OCI-M2 (cell line): ENCODE data around the gene USP38.
"Not testable (repeated sequence)": the region's sequence is repeated elsewhere in the genome, so short reads cannot be mapped to it uniquely, and the experiment has no call there.

Experiments
- DNase-seq: peaks from one replicate; lab custom pipeline; 2025; ENCODE audit not compliant: unreplicated experiment; lab: John Stamatoyannopoulos, UW

USP38 gene

GRCh38 chr4:143203577-143203976 is 18.9 kb downstream of the USP38 start:
- no peak for DNase-seq

DNA sequence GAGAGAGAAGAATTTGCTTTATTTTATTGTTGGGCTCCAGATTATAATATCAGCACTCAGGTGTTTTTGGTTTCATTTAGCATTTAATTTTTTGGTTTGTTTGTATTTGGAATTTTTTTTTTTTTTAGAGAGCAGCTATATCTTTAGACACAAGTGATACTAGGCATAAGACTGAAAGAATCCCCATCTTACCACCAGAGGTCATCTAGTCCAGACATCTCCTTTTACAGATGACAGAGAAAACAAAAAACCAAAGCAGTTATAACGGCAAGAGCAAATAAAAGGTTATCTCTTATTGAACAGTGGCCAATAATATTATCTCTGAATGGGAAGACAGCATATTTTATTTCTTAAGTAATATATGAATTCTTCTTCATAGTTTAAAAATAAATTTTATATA is 22.8 kb downstream of the USP38 start:
- no peak for DNase-seq

DNA sequence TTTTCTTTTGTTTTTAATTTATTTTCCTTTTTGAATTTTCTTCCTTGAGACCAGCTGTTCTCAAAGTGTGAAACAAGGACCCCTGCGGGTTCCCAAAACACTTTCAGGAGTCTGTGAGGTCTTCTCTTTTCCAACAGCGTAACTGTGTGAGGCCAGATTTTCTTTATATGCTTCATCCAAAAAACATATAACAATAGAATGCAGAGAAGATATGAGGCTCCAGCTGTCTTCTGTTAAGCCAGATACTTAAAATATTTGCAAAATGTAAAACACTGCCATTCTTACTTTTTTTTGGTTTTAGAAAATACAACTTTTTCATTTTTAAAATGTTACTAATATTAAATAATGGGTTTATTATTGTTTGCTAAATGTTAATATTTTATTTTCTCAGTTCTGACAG is 27.8 kb downstream of the USP38 start:
- DNase-seq, result no peak

- DNase-seq, result no peak
Observed at GRCh38 chr4:143215873-143216272, 31.2 kb downstream of the USP38 start.

DNA sequence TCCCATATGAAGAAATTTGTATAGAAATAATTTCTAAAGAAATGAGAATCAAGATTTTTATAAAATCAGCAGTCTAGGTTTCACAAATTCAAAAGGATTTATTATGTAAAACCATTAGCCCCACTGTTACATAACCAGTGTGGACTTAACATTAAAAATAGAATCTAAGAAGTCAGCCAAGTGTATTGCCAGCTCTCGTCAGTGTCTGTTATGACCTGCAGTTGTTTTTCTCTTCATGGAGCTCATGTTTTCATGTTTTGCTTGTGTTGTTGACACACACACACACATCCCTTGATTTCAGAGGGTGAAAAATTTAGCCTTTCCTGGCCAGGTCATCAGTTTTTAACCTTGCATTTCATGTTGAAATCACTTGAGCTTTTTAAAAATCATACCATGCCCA is 39.5 kb downstream of the USP38 start:
- no peak for DNase-seq

DNA sequence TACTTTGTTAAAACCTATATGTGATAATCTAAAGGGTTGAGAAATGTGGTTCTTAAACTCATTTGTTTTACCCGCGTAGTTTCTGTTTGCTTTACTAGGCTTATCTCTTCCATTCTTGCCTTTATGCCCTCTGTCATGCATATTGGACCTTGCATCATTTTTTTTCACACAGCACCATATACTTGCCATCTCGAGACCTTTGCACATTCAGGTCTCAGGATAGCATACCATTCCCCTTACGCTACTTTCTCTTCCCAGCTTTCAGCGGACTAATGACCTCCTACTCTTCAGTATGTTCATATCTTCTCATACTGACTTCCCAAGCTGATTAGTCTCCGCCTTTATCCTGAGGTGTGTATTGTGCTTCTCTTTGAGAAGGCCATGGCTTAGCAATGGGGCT is 40.5 kb downstream of the USP38 start:
- no peak for DNase-seq

DNA sequence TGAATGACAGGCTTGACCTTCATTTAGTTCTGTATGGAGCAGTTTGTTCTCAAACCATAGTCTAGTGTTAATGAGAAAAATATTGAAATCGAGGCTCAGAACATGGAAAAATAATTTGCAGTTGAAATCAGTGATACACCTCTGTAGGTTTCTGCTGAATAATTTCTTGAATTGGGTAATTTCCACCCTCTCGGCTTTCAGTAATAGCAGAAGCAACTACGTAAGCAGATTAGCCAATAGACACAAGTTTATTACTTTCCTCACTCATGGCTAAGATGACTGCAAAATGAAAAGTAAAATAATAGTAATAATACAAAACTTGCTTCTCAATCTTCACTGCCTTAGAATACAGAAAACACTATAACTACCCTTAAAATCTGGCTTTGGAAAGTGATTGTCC is 46.0 kb downstream of the USP38 start:
- no peak for DNase-seq

DNA sequence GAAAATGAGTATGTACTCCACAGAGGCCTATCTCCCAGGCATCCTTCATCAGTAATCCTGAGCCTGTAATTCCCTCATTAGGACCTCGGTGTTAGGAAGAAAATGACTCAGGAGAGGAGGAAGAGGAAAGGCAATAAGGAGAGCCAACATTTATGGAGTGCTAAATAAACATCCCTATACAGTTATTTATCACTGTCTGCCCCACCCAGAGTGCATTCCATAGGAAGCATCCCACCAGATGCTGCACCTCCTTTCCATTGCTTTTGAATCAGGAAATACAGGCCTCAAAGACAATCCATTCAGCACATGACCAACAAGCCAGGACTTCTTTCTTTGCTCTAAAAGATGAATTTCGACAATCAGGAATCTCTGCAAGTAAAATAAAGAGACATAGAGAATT is 47.6 kb downstream of the USP38 start:
- DNase-seq, result no peak

DNA sequence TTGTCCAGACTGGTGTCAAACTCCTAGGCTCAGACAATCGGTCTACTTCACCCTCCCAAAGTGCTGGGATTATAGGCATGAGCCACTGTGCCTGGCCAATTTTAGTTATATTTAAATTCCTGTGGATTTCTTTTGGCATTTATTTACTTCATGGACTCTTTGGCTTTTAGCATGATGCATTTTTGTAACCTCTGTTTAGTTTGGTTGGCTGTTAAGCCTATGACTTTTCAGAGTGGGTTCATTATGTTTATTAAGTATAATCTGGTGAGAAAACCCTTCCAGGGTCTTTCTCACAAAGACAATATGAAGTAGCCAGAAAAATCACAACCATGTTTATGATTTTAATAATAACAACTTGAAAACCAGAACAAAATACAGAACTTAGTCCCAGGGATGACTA is 49.4 kb downstream of the USP38 start:
- no peak for DNase-seq

DNA sequence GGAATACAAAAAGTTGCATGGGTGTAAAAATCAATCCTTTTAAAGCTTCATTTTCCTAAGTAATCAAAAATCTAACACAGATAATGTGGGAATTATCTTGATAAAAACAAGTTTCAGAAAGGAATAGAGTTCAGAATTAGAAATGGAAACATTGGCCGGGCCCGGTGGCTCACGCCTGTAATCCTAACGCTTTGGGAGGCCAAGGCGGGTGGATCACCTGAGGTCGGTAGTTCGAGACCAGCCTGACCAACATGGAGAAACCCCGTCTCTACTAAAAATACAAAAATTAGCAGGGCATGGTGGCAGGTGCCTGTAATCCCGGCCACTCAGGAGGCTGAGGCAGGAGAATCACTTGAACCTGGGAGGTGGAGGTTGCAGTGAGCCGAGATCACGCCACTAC is 52.5 kb downstream of the USP38 start:
- DNase-seq, result not testable (repeated sequence)

DNA sequence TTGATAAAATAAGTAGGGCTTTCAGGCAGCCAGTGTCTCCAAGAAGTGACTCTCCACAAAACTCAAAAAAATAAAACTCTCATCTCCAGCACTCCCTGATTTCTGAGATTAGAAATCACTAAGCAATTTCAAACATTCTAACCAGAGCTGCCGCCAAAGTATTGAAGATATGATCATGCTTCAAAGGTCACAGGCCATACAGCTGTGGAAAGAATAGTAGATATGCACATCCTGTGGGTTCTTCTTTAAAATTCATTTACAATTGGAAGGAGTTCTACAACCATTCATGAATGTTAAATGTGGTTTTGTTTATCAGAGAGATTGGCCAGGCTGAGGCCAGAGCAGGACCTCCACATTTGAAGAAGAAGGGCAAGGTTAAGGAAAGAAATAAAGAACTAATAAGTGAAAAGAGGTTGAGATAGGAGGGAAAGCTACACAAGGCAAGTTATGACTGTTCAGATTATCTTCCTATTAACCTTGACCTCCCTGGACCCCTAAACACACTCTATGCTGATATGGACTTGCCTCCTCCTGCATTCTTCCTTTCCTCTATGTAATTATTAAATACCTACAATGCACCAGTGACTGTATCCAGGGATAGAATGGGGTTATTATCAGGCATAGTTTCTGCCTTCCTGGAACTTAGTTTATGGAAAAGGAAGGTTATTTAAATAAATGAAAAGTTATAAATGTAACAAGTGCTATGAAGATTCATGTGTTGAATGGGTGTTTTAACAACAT is 56.4 kb downstream of the USP38 start:
- DNase-seq, result no peak

- no peak for DNase-seq
Observed at GRCh38 chr4:143241892-143242291, 57.2 kb downstream of the USP38 start.

DNA sequence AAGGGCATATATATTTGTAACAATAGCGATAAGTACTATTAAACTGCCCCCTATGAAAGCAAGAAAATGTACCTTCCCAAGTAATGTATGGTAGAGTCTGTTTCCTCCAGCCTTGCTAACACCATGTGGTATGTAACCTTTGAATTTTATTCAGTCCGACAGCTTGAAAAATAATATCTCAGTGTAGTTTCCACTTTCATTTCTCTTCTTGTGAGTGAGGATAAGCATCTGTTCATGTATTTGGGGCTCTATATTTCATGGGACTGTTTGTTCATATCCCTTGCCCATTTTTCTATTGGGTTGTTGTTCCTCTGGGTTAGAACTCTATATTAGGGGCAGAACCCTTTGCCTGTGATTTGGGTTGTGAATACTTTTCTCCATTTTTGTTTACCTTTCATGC is 58.3 kb downstream of the USP38 start:
- DNase-seq, result no peak

DNA sequence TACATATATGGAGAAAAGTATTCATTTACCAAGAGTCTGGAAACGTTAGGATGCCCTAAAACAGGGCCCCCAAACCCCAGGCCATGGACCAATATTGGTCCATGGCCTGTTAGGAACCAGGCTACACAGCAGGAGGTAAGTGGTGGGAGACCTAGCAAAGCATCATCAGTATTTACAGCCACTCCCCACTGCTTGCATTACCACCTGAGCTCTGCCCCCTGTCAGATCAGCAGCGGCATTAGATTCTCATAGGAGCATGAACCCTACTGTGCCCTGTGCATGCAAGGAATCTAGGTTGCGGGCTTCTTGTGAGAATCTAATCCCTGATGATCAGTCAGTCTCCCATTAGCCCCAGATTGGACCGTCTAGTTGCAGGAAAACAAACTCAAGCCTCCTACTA is 62.3 kb downstream of the USP38 start:
- DNase-seq, result no peak

DNA sequence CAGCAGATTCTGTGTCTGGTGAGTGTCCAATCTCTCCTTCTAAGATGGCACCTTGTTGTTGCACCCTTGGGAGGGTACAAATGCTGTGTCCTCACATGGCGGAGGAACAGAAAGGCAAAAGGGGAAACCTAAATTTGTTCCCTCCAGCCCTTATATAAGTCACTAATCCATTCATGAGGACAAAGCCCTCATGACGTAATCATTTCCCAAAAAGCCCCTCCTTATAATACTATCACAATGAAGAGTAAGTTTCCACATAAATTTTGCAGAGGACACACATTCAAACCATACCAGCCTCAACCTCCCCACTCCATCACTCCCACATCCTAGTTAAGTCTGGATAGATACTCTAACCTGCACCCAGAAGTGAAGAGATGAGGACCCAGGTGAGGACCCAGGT is 63.1 kb downstream of the USP38 start:
- DNase-seq, result no peak

DNA sequence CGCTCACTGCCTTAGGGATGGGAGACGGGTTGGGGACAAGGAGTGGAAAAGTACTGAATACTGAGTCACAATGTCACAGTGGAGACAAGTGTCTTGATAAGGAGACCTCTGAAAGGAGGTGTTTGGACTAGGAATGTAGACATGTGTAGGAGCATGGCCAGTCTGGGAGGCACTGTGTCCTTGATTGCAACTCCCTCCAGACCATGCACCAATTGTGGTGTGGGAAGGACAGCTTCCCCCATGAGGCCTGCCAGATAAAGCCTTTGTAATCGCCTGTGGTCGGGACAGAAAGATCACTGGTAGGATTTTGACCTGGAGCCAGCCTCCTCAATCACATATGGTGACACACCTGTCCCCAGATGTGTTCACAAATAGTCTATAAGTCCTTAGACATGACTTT is 64.1 kb downstream of the USP38 start:
- no peak for DNase-seq

DNA sequence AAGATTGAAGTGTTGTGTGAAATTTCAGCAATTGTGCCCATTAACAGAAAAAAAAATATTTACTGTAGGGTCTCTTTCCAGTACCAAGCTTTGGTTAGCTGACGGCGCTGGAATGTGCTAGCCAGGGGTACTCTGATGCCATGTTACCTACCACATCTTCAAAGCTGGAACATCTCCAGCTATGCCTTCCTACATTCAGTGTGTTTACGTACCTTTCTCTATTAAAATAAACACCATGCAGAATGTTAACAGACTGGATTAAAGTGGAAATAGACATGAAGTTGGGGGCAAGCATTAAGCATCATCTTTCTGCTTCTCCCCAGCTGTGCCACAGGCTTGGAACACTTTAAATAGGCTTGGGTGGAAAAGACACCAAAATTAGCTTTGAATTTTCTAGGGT is 65.9 kb downstream of the USP38 start:
- no peak for DNase-seq

- no peak for DNase-seq
Observed at GRCh38 chr4:143251348-143251747, 66.6 kb downstream of the USP38 start.

- DNase-seq, result no peak
Observed at GRCh38 chr4:143251779-143252178, 67.1 kb downstream of the USP38 start.

DNA sequence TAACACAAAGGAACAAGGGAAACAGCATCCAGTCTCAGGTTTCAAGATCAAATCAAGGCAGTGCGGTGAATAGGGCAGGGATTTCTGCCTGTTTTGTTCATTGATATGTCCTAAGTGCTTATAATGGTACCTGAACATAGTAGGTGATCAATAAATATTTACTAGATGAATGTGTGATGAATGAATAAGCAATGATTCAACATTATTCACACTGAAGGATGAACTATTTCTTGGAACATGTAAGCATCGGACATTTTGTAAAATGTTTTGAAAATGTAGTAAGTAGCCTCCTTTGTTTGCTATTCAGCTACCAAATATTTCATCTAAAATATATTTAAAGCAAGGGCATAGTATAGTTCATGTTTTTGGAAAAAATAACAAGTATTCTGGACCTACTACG is 67.8 kb downstream of the USP38 start:
- DNase-seq, result no peak

- DNase-seq, result no peak
Observed at GRCh38 chr4:143253166-143253565, 68.4 kb downstream of the USP38 start.

- DNase-seq, result no peak
Observed at GRCh38 chr4:143254491-143255226, 69.9 kb downstream of the USP38 start.

- no peak for DNase-seq
Observed at GRCh38 chr4:143256456-143256855, 71.7 kb downstream of the USP38 start.
